Gastroesophageal sphincter (tissue), 4 donors: ENCODE data around the gene SCAND1. TPM values are rescaled to one million over a fixed set of nuclear protein-coding genes. Genes with fewer than 3 reads are reported as not detected.

Experiments
- ATAC-seq: fragments of 150-250 bp; one replicate; pipeline ENCODE4 v1.9.1; 2016; ENCODE audit warnings: mild to moderate bottlenecking, moderate library complexity
- H3K27ac ChIP-seq, 4 donors: fragments of 200-600 bp; sonication (generic) in 3 of 4; 1 replicate in 3 of 4; 2 replicates in 1 of 4; pipeline ENCODE4 v1.5.1; 2016 to 2019
- H3K27me3 ChIP-seq: fragments of 200-600 bp; sonication (generic); one replicate; pipeline ENCODE4 v1.5.1; 2019
- H3K36me3 ChIP-seq, 2 donors: fragments of 200-600 bp; sonication (generic); one replicate each; pipeline ENCODE4 v1.5.1; 2019; ENCODE audit warnings: control low read depth in 1 of 2
- H3K4me1 ChIP-seq, 3 donors: fragments of 200-600 bp; sonication (generic); 1 replicate in 2 of 3; 2 replicates in 1 of 3; pipeline ENCODE4 v1.5.1; 2016 to 2019; ENCODE audit warnings: control low read depth in 2 of 3
- H3K4me3 ChIP-seq, 2 donors: fragments of 200-600 bp; sonication (generic); one replicate each; pipeline ENCODE4 v1.5.1; 2019; ENCODE audit warnings: mild to moderate bottlenecking in 1 of 2, moderate library complexity in 1 of 2
- H3K9me3 ChIP-seq, 3 donors: fragments of 200-600 bp; sonication (generic); one replicate each; pipeline ENCODE4 v1.5.1; 2017 to 2019; ENCODE audit warnings: control low read depth in 2 of 3
- EP300 ChIP-seq: sonication (generic); formaldehyde crosslinking; IDR thresholded peaks from one replicate; pipeline ENCODE4 v1.6.1; 2017; ENCODE audit warnings: antibody characterized with exemption, mild to moderate bottlenecking
- POLR2A ChIP-seq, 2 donors: fragments of 450-650 bp; IDR thresholded peaks; one replicate each; pipeline ENCODE4 v1.6.1; 2017; ENCODE audit warnings: antibody characterized with exemption in 2 of 2, mild to moderate bottlenecking in 2 of 2, moderate library complexity in 1 of 2
- POLR2AphosphoS5 ChIP-seq: sonication (generic); formaldehyde crosslinking; IDR thresholded peaks from one replicate; pipeline ENCODE4 v1.6.1; 2017; ENCODE audit warnings: antibody characterized with exemption
- WGBS, 2 donors: methylation state at CpG; one replicate each; pipeline ENCODE4 v1.1.5; 2018; ENCODE audit warnings: low coverage in 1 of 2; 5-methylcytosine and 5-hydroxymethylcytosine counted together
- total RNA-seq, 4 donors: library from RNA; depleted of rRNA; stranded (reverse); fragments of >200 nt; gene quantifications; one replicate each; pipeline ENCODE4 v1.1.0, GENCODE V29; 2016
- TF ChIP-seq, protein P1 (sequence below), 4 experiments: fragments of 200-600 bp in 2 of 4; fragments of 450-650 bp in 2 of 4; sonication (generic) in 1 of 4; IDR thresholded peaks; one replicate each; pipeline ENCODE4 v1.5.1; 2017 to 2019; ENCODE audit warnings: antibody characterized with exemption in 4 of 4, mild to moderate bottlenecking in 2 of 4, moderate library complexity in 2 of 4

SCAND1 gene
- total RNA-seq, 4 donors from 2014 or later: 47.9 to 95.2 (median 90.7) TPM

DNA sequence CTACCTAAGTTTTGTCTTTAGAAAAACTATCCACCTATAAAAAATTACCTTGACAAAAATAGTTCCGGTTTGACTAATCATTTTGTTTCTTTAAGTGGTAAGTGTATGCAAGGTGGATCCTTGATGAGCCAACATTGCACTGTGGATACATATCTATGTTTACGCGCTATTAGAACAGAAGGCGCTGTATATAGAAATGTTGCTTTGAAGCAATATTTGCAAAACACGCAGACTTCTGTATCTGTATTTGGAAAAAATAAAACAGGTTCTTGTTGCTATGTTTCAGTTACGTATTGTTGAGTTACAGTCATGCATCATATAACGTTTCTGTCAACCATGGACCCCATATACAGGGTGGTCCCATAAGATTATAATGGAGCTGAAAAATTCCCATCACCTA, 4.2 kb downstream of the SCAND1 start:
- H3K27me3 ChIP-seq: no peaks in the 10 kb centered on the region
- no peak for ATAC-seq
- peaks cover 0 to 25% of the 10 kb centered on the region in 2 donors for H3K36me3 ChIP-seq
- no peak for TF ChIP-seq POLR2A (IDR thresholded peaks at IDR 0.05)
- no peak for TF ChIP-seq EP300
- no peak for TF ChIP-seq POLR2AphosphoS5
- TF ChIP-seq, protein P1, sequence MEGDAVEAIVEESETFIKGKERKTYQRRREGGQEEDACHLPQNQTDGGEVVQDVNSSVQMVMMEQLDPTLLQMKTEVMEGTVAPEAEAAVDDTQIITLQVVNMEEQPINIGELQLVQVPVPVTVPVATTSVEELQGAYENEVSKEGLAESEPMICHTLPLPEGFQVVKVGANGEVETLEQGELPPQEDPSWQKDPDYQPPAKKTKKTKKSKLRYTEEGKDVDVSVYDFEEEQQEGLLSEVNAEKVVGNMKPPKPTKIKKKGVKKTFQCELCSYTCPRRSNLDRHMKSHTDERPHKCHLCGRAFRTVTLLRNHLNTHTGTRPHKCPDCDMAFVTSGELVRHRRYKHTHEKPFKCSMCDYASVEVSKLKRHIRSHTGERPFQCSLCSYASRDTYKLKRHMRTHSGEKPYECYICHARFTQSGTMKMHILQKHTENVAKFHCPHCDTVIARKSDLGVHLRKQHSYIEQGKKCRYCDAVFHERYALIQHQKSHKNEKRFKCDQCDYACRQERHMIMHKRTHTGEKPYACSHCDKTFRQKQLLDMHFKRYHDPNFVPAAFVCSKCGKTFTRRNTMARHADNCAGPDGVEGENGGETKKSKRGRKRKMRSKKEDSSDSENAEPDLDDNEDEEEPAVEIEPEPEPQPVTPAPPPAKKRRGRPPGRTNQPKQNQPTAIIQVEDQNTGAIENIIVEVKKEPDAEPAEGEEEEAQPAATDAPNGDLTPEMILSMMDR (IDR thresholded peaks at IDR 0.05): no peak
- H3K4me3 ChIP-seq: no peak overlapping the region
- no peak overlapping the region for H3K27ac ChIP-seq
- H3K4me1 ChIP-seq: peaks cover 0 to 38% (median 13%) of the 10 kb centered on the region in 3 donors
- no peaks in the 10 kb centered on the region for H3K9me3 ChIP-seq
- 93 to 95% methylated on average over 7 of the region's 7 CpGs for WGBS, 2 donors

DNA sequence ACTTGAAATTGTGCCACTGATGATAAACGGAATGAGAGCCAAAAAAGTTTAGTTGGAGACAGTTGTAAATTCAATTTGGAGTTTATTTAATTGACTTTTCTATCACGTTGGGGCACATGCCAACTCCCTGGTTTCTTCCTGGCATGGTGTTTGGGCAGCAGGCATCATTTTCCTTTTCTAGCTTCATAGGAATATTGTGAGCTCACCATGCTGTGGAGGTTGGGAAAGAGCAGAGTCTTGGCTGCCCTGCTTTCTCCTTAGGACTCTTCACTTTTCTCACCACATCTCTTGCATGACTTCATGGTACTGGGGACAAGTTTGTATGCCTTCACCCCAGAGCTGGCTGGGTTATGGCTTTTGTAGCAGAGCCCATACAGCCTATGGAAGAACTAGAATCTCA, 6.4 kb downstream of the SCAND1 start:
- Histone ChIP-seq H3K27me3 (no peaks in the 10 kb centered on the region), H3K4me3 (no peak overlapping the region), H3K9me3 (no peaks in the 10 kb centered on the region), H3K36me3 (peaks cover 0 to 47% of the 10 kb centered on the region in 2 donors), H3K27ac (peak overlapping the region in 2 of 4 donors; percentile 41 to 63), H3K4me1 (peaks cover 0 to 29% (median 11%) of the 10 kb centered on the region in 3 donors)
- TF ChIP-seq POLR2A (IDR thresholded peaks at IDR 0.05) (no peak), POLR2AphosphoS5 (peak; percentile 60)
- peak; percentile 36 for ATAC-seq
- 51 to 82% methylated on average over 2 of the region's 2 CpGs for WGBS, 2 donors

DNA sequence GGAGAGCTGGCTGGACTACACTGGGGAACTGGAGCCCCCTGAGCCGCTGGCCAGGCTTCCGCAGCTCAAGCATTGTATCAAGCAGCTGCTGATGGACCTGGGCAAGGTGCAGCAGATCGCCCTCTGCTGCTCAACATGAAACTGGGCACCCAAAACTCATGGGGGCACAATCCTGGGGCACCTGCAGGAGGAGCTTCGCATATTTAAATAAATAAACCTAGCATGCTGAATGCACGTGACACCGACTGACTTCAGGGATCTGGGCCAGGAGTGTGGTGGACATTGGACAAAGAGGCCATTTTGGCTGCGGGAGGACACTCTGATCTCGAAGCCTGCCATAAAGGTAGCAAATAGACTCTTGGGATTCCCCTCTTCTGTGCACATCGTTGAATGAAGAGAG, 6.8 kb downstream of the SCAND1 start:
- Histone ChIP-seq H3K4me1 (peaks cover 0 to 25% (median 7%) of the 10 kb centered on the region in 3 donors), H3K36me3 (peaks cover 0 to 51% of the 10 kb centered on the region in 2 donors), H3K27ac (peak overlapping the region in 2 of 4 donors; percentile 41 to 63), H3K9me3 (no peaks in the 10 kb centered on the region), H3K27me3 (no peaks in the 10 kb centered on the region), H3K4me3 (no peak overlapping the region)
- 48 to 63% methylated on average over 5 of the region's 9 CpGs for WGBS, 2 donors
- TF ChIP-seq POLR2AphosphoS5 (no peak), EP300 (no peak), POLR2A (IDR thresholded peaks at IDR 0.05) (no peak)
- TF ChIP-seq, protein P1 (IDR thresholded peaks at IDR 0.05): no peak
- no peak for ATAC-seq

DNA sequence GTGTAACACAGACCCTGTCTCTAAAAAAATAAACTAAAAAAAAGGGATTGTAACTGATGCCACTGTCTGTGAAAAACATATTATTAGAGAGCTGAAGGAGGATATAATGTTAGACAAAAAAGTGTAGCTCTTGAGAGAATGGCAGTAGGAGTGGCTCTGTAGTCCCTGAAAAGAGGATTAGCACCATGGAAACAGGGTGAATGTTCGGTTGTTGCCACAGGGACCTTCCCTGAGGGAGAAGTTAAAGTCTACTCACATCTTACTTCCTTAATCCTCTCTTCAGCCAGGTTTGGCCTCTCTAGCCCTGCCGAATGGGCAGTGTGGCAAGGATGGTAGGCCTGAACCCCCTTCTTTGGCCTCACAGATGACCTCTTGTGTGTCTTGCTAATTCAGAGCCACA, 12.1 kb downstream of the SCAND1 start:
- peaks cover 0 to 1% (median 0%) of the 10 kb centered on the region in 3 donors for H3K4me1 ChIP-seq
- H3K27ac ChIP-seq: no peak overlapping the region
- H3K27me3 ChIP-seq: no peaks in the 10 kb centered on the region
- no peaks in the 10 kb centered on the region for H3K9me3 ChIP-seq
- WGBS, 2 donors: 72 to 86% methylated on average over 2 of the region's 2 CpGs
- no peak overlapping the region for H3K4me3 ChIP-seq
- H3K36me3 ChIP-seq: peaks cover 0 to 89% of the 10 kb centered on the region in 2 donors
- no peak for TF ChIP-seq EP300
- ATAC-seq: no peak

DNA sequence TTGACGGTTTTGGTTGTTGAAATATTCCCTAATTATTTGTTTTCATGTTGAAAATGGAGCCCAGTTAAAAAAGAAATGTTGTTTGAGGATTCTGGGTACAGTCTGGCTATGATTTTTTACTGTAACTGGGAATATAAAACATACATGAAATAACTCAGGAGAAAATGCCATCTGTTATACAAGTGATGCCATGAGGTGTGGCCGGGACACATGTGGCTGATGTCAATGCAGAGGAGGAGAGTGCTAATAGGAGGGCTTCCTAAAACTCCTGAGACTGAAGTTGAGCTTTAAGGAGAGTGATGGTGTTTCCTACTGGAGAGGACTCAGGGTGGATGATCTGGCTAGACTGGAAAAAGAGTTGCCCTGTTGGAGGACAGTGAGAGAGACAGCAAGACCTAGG, 12.7 kb downstream of the SCAND1 start:
- Histone ChIP-seq H3K27me3 (no peaks in the 10 kb centered on the region), H3K27ac (no peak overlapping the region), H3K9me3 (no peaks in the 10 kb centered on the region), H3K36me3 (peaks cover 0 to 83% of the 10 kb centered on the region in 2 donors), H3K4me1 (no peaks in the 10 kb centered on the region), H3K4me3 (no peak overlapping the region)
- TF ChIP-seq POLR2AphosphoS5: no peak
- no peak for TF ChIP-seq POLR2A (IDR thresholded peaks at IDR 0.05)
- TF ChIP-seq, protein P1 (IDR thresholded peaks at IDR 0.05): no peak
- no peak for TF ChIP-seq EP300
- no peak for ATAC-seq
- 89 to 100% methylated on average over 2 of the region's 2 CpGs for WGBS, 2 donors

DNA sequence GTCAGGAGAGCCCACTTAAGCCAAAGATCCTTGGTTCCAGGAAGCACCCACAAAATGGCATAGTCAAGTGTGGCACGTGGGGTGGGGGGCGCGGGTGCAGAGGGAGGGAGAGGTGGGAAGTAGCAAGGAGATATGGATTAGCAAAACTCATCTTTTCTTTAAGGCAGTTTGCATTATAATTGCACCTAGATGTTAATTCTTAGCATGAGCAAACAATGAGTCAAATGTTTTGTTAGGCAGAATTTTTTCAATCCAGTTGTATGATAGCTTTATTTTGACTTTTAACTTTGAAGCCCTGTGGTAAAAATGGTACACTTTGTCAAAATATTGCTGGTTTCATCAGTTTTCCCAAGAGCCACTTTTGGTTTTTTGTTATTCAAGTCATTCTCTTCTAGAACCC, 15.0 kb downstream of the SCAND1 start:
- WGBS, 2 donors: 87 to 100% methylated on average over 3 of the region's 3 CpGs
- no peak overlapping the region for H3K4me3 ChIP-seq
- H3K9me3 ChIP-seq: no peaks in the 10 kb centered on the region
- H3K4me1 ChIP-seq: no peaks in the 10 kb centered on the region
- ATAC-seq: no peak
- no peaks in the 10 kb centered on the region for H3K27me3 ChIP-seq
- no peak for TF ChIP-seq POLR2A (IDR thresholded peaks at IDR 0.05)
- TF ChIP-seq, protein P1 (IDR thresholded peaks at IDR 0.05): no peak
- H3K36me3 ChIP-seq: peaks cover 0 to 87% of the 10 kb centered on the region in 2 donors
- H3K27ac ChIP-seq: no peak overlapping the region
